Brain microvascular endothelial cell (primary cell): ENCODE data around the gene TADA2A.

Source experiments
- DNase-seq: peaks from one replicate; pipeline ENCODE4 v3.0.0-alpha.2; 2020
- H3K27ac ChIP-seq: fragments of 250-450 bp; sonication (Bioruptor Pico); 2 replicates; pipeline ENCODE4 v1.5.1; 2020; ENCODE audit warnings: mild to moderate bottlenecking, moderate library complexity
- H3K27me3 ChIP-seq: fragments of 250-450 bp; sonication (Bioruptor Pico); replicated peaks from 2 replicates; pipeline ENCODE4 v1.5.1; 2020; ENCODE audit warnings: mild to moderate bottlenecking
- H3K36me3 ChIP-seq: fragments of 250-450 bp; sonication (Bioruptor Pico); replicated peaks from 2 replicates; pipeline ENCODE4 v1.5.1; 2020; ENCODE audit warnings: mild to moderate bottlenecking
- H3K4me3 ChIP-seq: 2 replicates; pipeline ENCODE4 v1.5.1; 2011; ENCODE audit warnings: low read depth, mild to moderate bottlenecking, control low read depth, low read length, moderate library complexity
- CTCF ChIP-seq: IDR thresholded peaks from 2 replicates; pipeline ENCODE4 v1.5.1; 2011; ENCODE audit warnings: low read depth, mild to moderate bottlenecking, moderate library complexity, low read length, control low read depth, inconsistent platforms; ENCODE audit errors: missing control alignments
- in situ Hi-C: cut with HindIII; loops from 2 replicates; pipeline ENCODE4 v1.10.0; 2017; ENCODE audit warnings: low sequenced_read_pairs, low pct_ligation_motif_present

TADA2A gene

GRCh38 chr17:37523715-37524219 lies 117.1 kb downstream of the TADA2A start:
- in situ Hi-C loops: no loop called here
- Histone ChIP-seq H3K36me3 (peaks cover 6% of the 10 kb centered on the region), H3K27me3 (no peaks in the 10 kb centered on the region), H3K4me3 (no peak overlapping the region), H3K27ac (no peak overlapping the region)
- no peak for DNase-seq
- TF ChIP-seq CTCF: no peak

GRCh38 chr17:37527249-37527851 lies 120.7 kb downstream of the TADA2A start:
- no peak overlapping the region for H3K27ac ChIP-seq
- TF ChIP-seq CTCF: peak; percentile 89
- no peaks in the 10 kb centered on the region for H3K27me3 ChIP-seq
- in situ Hi-C loops: no loop called here
- DNase-seq: peak; percentile 16
- peaks cover 14% of the 10 kb centered on the region for H3K36me3 ChIP-seq
- H3K4me3 ChIP-seq: no peak overlapping the region
